MM.1S (cell line): ENCODE measurements around the gene VSX1.
A peak's percentile ranks its signal among the peaks of the same experiment; 100 is the strongest.

Experiments
- DNase-seq: peaks from one replicate; pipeline ENCODE4 v3.0.0-alpha.2; 2015
- H2AFZ ChIP-seq: fragments of 300-600 bp; sonication (generic); 2 replicates; pipeline ENCODE4 v1.6.0; 2016; ENCODE audit warnings: antibody characterized with exemption, low read length
- H3F3A ChIP-seq: fragments of 300-600 bp; sonication (generic); 2 replicates; pipeline ENCODE4 v1.6.1; 2016; ENCODE audit warnings: mild to moderate bottlenecking, antibody characterized with exemption, low read length, moderate library complexity, mixed read lengths; ENCODE audit not compliant: insufficient read depth
- H3K27ac ChIP-seq: fragments of 300-600 bp; sonication (generic); 2 replicates; pipeline ENCODE4 v1.5.1; 2016; ENCODE audit warnings: mild to moderate bottlenecking, low read length
- H3K27me3 ChIP-seq: fragments of 300-600 bp; sonication (generic); replicated peaks from 2 replicates; pipeline ENCODE4 v1.6.0; 2016; ENCODE audit warnings: low read length; ENCODE audit not compliant: insufficient read depth
- H3K36me3 ChIP-seq: fragments of 300-600 bp; sonication (generic); replicated peaks from 2 replicates; pipeline ENCODE4 v1.6.1; 2016; ENCODE audit warnings: mild to moderate bottlenecking, low read length, mixed read lengths; ENCODE audit not compliant: insufficient read depth
- H3K4me1 ChIP-seq: fragments of 300-600 bp; sonication (generic); 2 replicates; pipeline ENCODE4 v1.6.1; 2016; ENCODE audit warnings: low read length, mixed read lengths
- H3K4me2 ChIP-seq: fragments of 300-600 bp; sonication (generic); 2 replicates; pipeline ENCODE4 v1.6.0; 2016; ENCODE audit warnings: low read depth, low read length
- H3K4me3 ChIP-seq: fragments of 300-600 bp; sonication (generic); 2 replicates; pipeline ENCODE4 v1.5.1; 2016; ENCODE audit warnings: low read length, mixed read lengths
- H3K79me2 ChIP-seq: fragments of 300-600 bp; sonication (generic); 2 replicates; pipeline ENCODE4 v1.6.1; 2016; ENCODE audit warnings: mixed run types, low read length, mixed read lengths
- H3K9ac ChIP-seq: fragments of 300-600 bp; sonication (generic); 2 replicates; pipeline ENCODE4 v1.6.1; 2016; ENCODE audit warnings: low read length, mixed read lengths
- H3K9me2 ChIP-seq: fragments of 300-600 bp; sonication (generic); replicated peaks from 2 replicates; pipeline ENCODE4 v1.6.1; 2016; ENCODE audit warnings: mild to moderate bottlenecking, low read length, mixed read lengths; ENCODE audit not compliant: insufficient read depth
- H3K9me3 ChIP-seq: fragments of 300-600 bp; sonication (generic); replicated peaks from 2 replicates; pipeline ENCODE4 v1.6.1; 2016; ENCODE audit warnings: mild to moderate bottlenecking, low read length, mixed read lengths; ENCODE audit not compliant: insufficient read depth
- H4K20me1 ChIP-seq: fragments of 300-600 bp; sonication (generic); 2 replicates; pipeline ENCODE4 v1.6.1; 2016; ENCODE audit warnings: mild to moderate bottlenecking, low read length, moderate library complexity, mixed read lengths; ENCODE audit not compliant: insufficient read depth
- EZH2 ChIP-seq: fragments of 300-600 bp; sonication (generic); optimal IDR thresholded peaks from 2 replicates; pipeline ENCODE3; 2017; ENCODE audit warnings: low read depth, mild to moderate bottlenecking, antibody characterized with exemption, low read length, mixed read lengths
- EZH2phosphoT487 ChIP-seq: fragments of 300-600 bp; sonication (generic); IDR thresholded peaks from 2 replicates; pipeline ENCODE4 v1.6.1; 2018; ENCODE audit warnings: antibody characterized with exemption, low read length
- TF ChIP-seq, protein P1 (sequence below): fragments of 300-600 bp; sonication (generic); IDR thresholded peaks from 2 replicates; pipeline ENCODE4 v1.5.1; 2016; ENCODE audit warnings: antibody characterized with exemption, low read length, mixed read lengths

Gene VSX1

DNA sequence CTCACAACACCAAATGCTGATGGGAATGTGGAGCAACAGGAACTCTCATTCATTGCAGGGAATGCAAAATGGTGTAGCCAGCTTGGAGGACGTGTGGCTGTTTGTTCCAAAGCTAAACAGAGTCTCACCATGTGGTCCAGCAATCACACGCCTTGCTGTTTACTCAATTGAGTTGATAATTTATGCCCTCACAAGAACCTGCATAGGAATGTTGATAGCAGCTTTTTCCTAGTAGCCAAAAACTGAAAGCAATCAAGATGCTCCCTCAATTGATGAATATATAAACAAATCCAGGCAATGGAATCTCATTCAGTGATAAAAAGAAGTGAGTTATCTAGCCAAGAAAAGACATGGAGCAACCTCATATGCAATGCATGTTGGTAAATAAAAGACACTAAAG lies 15.6 kb upstream of the VSX1 start:
- no peak overlapping the region for H3K27ac ChIP-seq
- no peaks in the 10 kb centered on the region for H3K9me2 ChIP-seq
- H4K20me1 ChIP-seq, result no peaks in the 10 kb centered on the region
- no peaks in the 10 kb centered on the region for H3K9me3 ChIP-seq
- no peak overlapping the region for H3K9ac ChIP-seq
- no peak overlapping the region for H2AFZ ChIP-seq
- H3K36me3 ChIP-seq, result no peaks in the 10 kb centered on the region
- no peak for DNase-seq
- no peak overlapping the region for H3K4me3 ChIP-seq
- H3K4me1 ChIP-seq, result no peaks in the 10 kb centered on the region
- H3K79me2 ChIP-seq, result no peaks in the 10 kb centered on the region
- no peak overlapping the region for H3K4me2 ChIP-seq
- no peaks in the 10 kb centered on the region for H3F3A ChIP-seq
- H3K27me3 ChIP-seq, result no peaks in the 10 kb centered on the region
- TF ChIP-seq EZH2phosphoT487 (no peak), EZH2 (no peak)
- TF ChIP-seq, protein P1, sequence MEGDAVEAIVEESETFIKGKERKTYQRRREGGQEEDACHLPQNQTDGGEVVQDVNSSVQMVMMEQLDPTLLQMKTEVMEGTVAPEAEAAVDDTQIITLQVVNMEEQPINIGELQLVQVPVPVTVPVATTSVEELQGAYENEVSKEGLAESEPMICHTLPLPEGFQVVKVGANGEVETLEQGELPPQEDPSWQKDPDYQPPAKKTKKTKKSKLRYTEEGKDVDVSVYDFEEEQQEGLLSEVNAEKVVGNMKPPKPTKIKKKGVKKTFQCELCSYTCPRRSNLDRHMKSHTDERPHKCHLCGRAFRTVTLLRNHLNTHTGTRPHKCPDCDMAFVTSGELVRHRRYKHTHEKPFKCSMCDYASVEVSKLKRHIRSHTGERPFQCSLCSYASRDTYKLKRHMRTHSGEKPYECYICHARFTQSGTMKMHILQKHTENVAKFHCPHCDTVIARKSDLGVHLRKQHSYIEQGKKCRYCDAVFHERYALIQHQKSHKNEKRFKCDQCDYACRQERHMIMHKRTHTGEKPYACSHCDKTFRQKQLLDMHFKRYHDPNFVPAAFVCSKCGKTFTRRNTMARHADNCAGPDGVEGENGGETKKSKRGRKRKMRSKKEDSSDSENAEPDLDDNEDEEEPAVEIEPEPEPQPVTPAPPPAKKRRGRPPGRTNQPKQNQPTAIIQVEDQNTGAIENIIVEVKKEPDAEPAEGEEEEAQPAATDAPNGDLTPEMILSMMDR, result no peak

DNA sequence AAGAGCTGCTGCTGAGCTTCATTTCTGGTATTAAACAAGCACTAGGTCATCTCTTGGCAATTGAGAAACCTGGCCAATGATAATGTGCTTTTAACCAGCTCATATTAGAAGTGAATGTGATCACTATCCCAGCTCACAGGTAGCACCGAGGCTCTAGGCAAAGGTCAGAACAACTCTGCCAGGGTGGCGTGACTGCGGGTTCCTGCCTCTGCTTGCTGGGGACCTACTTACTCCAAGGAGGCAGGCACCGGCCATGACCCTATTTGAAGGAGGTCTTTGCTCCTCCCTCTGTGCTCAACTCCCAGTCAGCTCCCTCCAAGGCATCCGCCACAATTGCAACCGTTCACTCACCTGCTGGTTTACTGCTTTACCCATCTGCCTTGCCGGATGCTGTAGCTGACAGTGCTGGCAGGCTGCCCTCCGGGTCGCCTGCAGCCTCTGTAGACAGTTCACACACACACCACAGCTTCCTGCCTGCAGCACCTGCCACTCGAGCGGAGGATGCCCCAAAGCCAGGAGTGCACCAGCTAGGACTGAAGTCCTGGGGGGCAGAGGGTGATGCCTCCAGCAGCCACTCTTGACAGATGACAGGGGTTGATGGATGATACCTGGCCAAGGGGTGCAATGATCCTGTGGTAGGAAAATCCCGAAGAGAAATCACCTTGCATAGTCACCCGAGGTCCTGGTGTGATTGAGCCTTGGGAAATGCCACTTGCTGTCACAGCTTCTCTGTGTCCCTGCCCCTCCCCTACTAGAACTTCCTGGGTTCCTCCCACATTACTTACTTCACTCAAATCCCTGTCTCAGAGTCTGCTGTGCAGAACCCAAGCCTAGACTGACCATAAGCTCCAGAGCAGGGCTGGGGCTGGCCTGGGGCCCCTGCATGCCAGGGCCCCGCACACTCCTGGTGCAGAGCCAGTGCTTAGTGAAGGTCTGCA lies 8.8 kb upstream of the VSX1 start:
- TF ChIP-seq EZH2phosphoT487 (no peak), EZH2 (no peak)
- TF ChIP-seq, protein P1, result no peak
- Histone ChIP-seq H3K4me1 (peaks cover 7% of the 10 kb centered on the region; the same call in 1 of the 2 replicates), H3K4me3 (no peak overlapping the region), H2AFZ (peak overlapping the region; percentile 27; the same call in 1 of the 2 replicates), H3K9me3 (no peaks in the 10 kb centered on the region), H3F3A (0 out of 2 replicates have a peak, but pooled peaks cover 4% of the 10 kb centered on the region), H3K4me2 (peak overlapping the region; percentile 28; the same call in 1 of the 2 replicates), H3K36me3 (no peaks in the 10 kb centered on the region), H3K79me2 (no peaks in the 10 kb centered on the region), H3K9me2 (no peaks in the 10 kb centered on the region), H3K9ac (no peak overlapping the region), H3K27me3 (no peaks in the 10 kb centered on the region), H4K20me1 (no peaks in the 10 kb centered on the region), H3K27ac (peak overlapping the region; percentile 28; the same call in 1 of the 2 replicates)
- DNase-seq, result peak; percentile 82

DNA sequence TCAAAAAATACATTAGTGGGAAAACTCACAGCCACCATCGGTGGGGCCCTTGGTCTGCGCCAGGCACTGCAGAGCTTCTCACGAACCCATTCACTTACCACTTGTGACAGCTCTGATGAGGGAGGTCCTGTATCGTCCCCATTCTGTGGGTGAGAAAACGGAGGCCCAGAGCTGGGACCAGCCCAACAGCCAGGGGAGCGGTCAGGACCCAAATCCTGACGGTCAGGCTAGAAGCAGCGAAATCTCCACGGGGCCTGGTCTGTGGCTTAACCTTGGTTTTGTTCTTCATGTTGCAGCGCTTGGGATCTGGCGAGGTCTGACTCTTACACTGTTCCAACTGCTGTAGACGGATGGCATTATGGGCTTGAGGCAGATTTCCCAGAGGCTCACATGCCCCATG lies 7.7 kb upstream of the VSX1 start:
- H3K4me1 ChIP-seq, result peaks cover 7% of the 10 kb centered on the region; the same call in 1 of the 2 replicates
- H3K27me3 ChIP-seq, result peaks cover 4% of the 10 kb centered on the region; the same call in 1 of the 2 replicates

More for the DNA sequence above, 7.7 kb upstream of the VSX1 start:
- Histone ChIP-seq H3K9ac (no peak overlapping the region), H3K36me3 (no peaks in the 10 kb centered on the region), H3K4me3 (no peak overlapping the region), H3K9me3 (no peaks in the 10 kb centered on the region), H3K79me2 (no peaks in the 10 kb centered on the region), H3K27ac (no peak overlapping the region), H3K4me2 (no peak overlapping the region), H3K9me2 (no peaks in the 10 kb centered on the region), H3F3A (0 out of 2 replicates have a peak, but pooled peaks cover 4% of the 10 kb centered on the region), H4K20me1 (no peaks in the 10 kb centered on the region), H2AFZ (no peak overlapping the region)
- no peak for DNase-seq
- TF ChIP-seq EZH2 (no peak), EZH2phosphoT487 (no peak)
- TF ChIP-seq, protein P1, result no peak
